ENCODE results near the gene EIPR1. TPM values are rescaled to one million over a fixed set of nuclear protein-coding genes. Genes with fewer than 3 reads are reported as not detected.

Gene EIPR1
- polyA plus RNA-seq, 1 donor (not counting 4 experiments of a cell fraction or from before 2014, with no cell fraction given) = 44.3 TPM

GRCh38 chr2:3368261-3368722 lies 9.3 kb downstream of the EIPR1 start:
- DNase-seq (ENCODE audit: low read depth, low spot score) = no peak
- no peaks in the 10 kb centered on the region for H3K4me1 ChIP-seq (ENCODE audit: control insufficient read depth, extremely low read depth, insufficient read depth, low read length)
- H3K27me3 ChIP-seq (ENCODE audit: control insufficient read depth, extremely low read depth, insufficient read depth, low read length) = no peaks in the 10 kb centered on the region
- H3K79me2 ChIP-seq (ENCODE audit: control insufficient read depth, insufficient read depth, low read length) = peaks cover 37% of the 10 kb centered on the region
- TF ChIP-seq, protein P1, sequence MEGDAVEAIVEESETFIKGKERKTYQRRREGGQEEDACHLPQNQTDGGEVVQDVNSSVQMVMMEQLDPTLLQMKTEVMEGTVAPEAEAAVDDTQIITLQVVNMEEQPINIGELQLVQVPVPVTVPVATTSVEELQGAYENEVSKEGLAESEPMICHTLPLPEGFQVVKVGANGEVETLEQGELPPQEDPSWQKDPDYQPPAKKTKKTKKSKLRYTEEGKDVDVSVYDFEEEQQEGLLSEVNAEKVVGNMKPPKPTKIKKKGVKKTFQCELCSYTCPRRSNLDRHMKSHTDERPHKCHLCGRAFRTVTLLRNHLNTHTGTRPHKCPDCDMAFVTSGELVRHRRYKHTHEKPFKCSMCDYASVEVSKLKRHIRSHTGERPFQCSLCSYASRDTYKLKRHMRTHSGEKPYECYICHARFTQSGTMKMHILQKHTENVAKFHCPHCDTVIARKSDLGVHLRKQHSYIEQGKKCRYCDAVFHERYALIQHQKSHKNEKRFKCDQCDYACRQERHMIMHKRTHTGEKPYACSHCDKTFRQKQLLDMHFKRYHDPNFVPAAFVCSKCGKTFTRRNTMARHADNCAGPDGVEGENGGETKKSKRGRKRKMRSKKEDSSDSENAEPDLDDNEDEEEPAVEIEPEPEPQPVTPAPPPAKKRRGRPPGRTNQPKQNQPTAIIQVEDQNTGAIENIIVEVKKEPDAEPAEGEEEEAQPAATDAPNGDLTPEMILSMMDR (optimal IDR thresholded peaks at IDR 0.05 in 1 of 3, IDR thresholded peaks at IDR 0.05 in 1 of 3, conservative IDR thresholded peaks at IDR 0.05 in 1 of 3; ENCODE audit: extremely low read depth in 1 of 3, insufficient read depth in 2 of 3, low read length in 3 of 3) = no peak
- TF ChIP-seq EZH2 (IDR thresholded peaks at IDR 0.05; ENCODE audit: low read length) = no peak
- H3K9me1 ChIP-seq (ENCODE audit: control insufficient read depth, extremely low read depth, insufficient read depth, low read length) = no peaks in the 10 kb centered on the region
- H3K4me3 ChIP-seq (ENCODE audit: control insufficient read depth in 2 of 3, extremely low read depth in 1 of 3, insufficient read depth in 2 of 3, low read depth in 1 of 3, low read length in 3 of 3) = no peak overlapping the region
- H3K9ac ChIP-seq (ENCODE audit: control insufficient read depth, extremely low read depth, insufficient read depth, low read length) = no peak overlapping the region
- dilution Hi-C loops (cut with MboI; ENCODE audit: extremely low pct_ligation_motif_present, low sequenced_read_pairs) = no loop called here
- no peaks in the 10 kb centered on the region for H4K20me1 ChIP-seq (ENCODE audit: control insufficient read depth, extremely low read depth, insufficient read depth, low read length)
- H3K27ac ChIP-seq (ENCODE audit: control insufficient read depth, insufficient read depth, low read length) = no peak overlapping the region
- H3K9me3 ChIP-seq (ENCODE audit: control insufficient read depth, low read depth, low read length) = no peaks in the 10 kb centered on the region
- no peak for FAIRE-seq
- H3K4me2 ChIP-seq (ENCODE audit: control insufficient read depth, extremely low read depth, insufficient read depth, low read depth, low read length) = no peak overlapping the region
- H2AFZ ChIP-seq (ENCODE audit: control insufficient read depth, low read length) = no peak overlapping the region
- H3K36me3 ChIP-seq (ENCODE audit: control insufficient read depth in 2 of 2, extremely low read depth in 1 of 2, insufficient read depth in 2 of 2, low read length in 2 of 2) = no peaks in the 10 kb centered on the region

GRCh38 chr2:3365219-3365618 lies 12.4 kb downstream of the EIPR1 start:
- no peak overlapping the region for H3K4me2 ChIP-seq (ENCODE audit: control insufficient read depth, extremely low read depth, insufficient read depth, low read depth, low read length)
- H3K9me3 ChIP-seq (ENCODE audit: control insufficient read depth, low read depth, low read length) = no peaks in the 10 kb centered on the region
- no peaks in the 10 kb centered on the region for H3K9me1 ChIP-seq (ENCODE audit: control insufficient read depth, extremely low read depth, insufficient read depth, low read length)
- no peaks in the 10 kb centered on the region for H3K27me3 ChIP-seq (ENCODE audit: control insufficient read depth, extremely low read depth, insufficient read depth, low read length)
- H3K36me3 ChIP-seq (ENCODE audit: control insufficient read depth in 2 of 2, extremely low read depth in 1 of 2, insufficient read depth in 2 of 2, low read length in 2 of 2) = no peaks in the 10 kb centered on the region
- no peak overlapping the region for H3K4me3 ChIP-seq (ENCODE audit: control insufficient read depth in 2 of 3, extremely low read depth in 1 of 3, insufficient read depth in 2 of 3, low read depth in 1 of 3, low read length in 3 of 3)
- H3K79me2 ChIP-seq (ENCODE audit: control insufficient read depth, insufficient read depth, low read length) = peaks cover 58% of the 10 kb centered on the region
- dilution Hi-C loops (cut with MboI; ENCODE audit: extremely low pct_ligation_motif_present, low sequenced_read_pairs) = no loop called here
- H3K9ac ChIP-seq (ENCODE audit: control insufficient read depth, extremely low read depth, insufficient read depth, low read length) = no peak overlapping the region
- no peaks in the 10 kb centered on the region for H3K4me1 ChIP-seq (ENCODE audit: control insufficient read depth, extremely low read depth, insufficient read depth, low read length)
- H3K27ac ChIP-seq (ENCODE audit: control insufficient read depth, insufficient read depth, low read length) = no peak overlapping the region
- no peak overlapping the region for H2AFZ ChIP-seq (ENCODE audit: control insufficient read depth, low read length)
- H4K20me1 ChIP-seq (ENCODE audit: control insufficient read depth, extremely low read depth, insufficient read depth, low read length) = no peaks in the 10 kb centered on the region
- FAIRE-seq (no peak), DNase-seq (ENCODE audit: low read depth, low spot score) (no peak)
- TF ChIP-seq, protein P1 (optimal IDR thresholded peaks at IDR 0.05 in 1 of 3, IDR thresholded peaks at IDR 0.05 in 1 of 3, conservative IDR thresholded peaks at IDR 0.05 in 1 of 3; ENCODE audit: extremely low read depth in 1 of 3, insufficient read depth in 2 of 3, low read length in 3 of 3) = no peak
- TF ChIP-seq EZH2 (IDR thresholded peaks at IDR 0.05; ENCODE audit: low read length) = no peak
